Fibroblast of skin of left quadriceps (primary cell): ENCODE measurements around the gene TAAR8.
"Not testable (repeated sequence)": the region's sequence is repeated elsewhere in the genome, so short reads cannot be mapped to it uniquely, and the experiment has no call there.

Experiments
- DNase-seq, 2 experiments: peaks; one replicate each; pipeline ENCODE4 v3.0.0-alpha.2; 2013; ENCODE audit warnings: low read depth in 2 of 2

Gene TAAR8

DNA sequence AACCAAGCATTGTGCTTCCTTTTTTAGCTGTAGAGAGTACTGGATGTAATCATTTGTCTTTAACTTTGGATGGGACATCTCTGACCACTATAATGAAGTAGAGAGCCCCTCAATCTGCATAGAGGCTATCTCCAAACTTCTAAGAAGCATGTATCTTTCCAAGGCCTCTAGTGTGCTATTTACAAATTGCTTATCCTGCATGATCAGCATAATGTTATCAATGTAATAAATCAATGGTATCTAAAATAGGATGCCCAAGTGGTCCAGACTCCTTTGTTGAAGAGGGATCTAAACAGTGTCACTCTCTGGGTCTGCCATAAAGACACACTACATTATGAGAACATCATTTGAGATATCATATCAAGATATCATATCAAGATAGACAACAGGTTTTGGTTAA lies 7.6 kb upstream of the TAAR8 start:
- DNase-seq: no peak

DNA sequence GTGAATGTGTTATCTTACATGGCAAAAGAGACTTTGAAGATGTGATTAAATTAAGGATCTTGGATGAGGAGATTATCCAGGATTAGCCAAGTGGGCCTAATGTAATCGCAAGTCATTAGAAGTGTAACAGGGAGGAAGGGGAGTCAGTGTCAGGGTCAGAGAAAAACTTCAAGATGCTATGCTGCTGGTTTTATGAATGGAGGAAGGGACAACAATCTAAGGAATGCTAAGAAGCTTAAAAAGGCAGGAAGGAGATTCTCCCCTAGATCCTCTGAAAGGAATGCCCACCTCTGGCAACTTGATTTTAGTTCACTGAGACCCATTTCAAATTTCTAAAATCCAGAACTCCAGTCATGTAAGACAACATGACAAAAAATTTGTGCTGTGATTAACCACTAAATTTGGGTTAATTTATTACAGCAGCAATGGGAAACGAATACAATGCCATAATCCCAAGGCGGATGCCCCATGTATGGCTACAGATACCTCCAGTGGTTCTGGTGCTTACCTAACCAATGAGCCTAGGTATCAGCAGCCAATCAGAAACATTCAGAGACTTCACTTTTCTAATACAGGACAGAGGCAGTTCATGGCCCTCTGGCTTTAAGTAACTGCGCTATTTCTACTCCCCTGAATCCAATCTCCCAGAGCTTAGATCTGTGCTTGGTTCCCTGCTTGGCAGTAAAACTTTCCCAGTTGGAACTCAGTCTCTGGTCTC lies 3.6 kb upstream of the TAAR8 start:
- no peak for DNase-seq

DNA sequence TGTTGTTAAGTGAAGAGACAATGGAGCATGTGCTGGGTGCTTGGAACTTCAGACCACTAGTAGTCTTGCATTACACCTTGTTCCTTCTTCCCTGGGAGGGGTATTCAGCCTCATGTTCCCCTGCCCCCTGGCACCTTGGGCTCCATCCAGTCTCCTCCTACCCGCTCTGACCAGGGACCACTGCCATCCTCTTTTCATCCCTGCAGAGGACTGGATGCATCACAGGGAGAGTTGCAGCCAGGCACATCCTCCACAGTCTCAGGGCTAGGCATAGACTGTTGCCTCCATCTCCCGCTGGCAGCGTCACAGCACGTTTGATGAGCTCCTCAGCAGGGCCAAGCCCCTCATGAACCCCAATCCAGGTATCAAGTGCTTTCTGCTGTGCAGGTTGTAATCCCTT lies 1.3 kb upstream of the TAAR8 start:
- DNase-seq: no peak

DNA sequence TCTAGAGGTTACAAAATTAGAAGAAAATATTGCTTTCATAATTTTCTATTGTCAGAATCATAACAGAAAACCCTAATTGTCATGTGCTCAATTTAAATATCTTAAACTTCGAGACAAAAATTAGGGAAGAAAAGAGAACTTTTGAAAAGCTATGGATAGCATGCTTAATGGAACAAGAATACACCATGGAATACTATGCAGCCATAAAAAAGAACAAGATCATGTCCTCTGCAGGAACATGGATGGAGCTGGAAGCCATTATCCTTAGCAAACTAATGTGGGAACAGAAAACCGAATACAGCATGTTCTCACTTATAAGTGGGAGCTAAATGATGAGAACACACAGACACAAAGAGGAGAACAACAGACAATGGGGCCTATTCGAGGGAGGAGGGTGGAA lies 7.6 kb downstream of the TAAR8 start:
- DNase-seq: not testable (repeated sequence)

DNA sequence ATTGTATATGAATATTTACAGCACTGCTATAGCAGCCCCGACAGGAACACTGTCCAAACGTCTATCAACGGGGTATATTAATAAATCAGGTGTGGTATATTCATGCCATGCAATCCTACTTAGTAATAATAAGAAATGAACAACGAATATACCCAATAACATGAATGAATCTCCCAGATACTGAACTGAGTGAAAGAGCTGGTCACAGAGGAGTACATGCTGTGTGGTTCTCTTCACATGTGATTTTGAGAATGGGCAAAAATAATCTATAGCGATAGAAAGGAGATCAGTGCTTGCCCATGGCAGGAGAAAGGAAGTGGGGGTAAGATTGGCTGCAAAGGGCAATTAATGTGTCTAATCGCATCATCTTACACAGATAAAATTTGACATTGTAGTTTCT lies 13.9 kb downstream of the TAAR8 start:
- no peak for DNase-seq

DNA sequence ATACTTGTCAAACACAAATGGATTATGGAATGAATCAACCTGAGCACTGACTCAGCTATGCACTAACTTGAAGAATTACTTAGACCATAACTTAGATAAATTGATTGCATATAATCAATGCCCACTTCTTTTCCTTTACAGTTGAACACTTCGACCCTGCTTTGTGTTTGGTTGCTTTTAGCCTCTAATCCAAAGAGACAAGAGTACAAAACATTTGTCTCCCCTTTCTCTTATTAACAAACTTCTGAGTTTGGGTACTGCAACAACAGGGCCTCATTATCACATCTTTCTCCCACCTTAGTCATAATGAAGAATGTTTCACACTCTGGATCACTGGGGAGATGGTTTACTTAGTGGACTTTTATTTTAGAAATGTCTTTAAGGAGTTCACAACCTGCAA lies 15.1 kb downstream of the TAAR8 start:
- no peak for DNase-seq

DNA sequence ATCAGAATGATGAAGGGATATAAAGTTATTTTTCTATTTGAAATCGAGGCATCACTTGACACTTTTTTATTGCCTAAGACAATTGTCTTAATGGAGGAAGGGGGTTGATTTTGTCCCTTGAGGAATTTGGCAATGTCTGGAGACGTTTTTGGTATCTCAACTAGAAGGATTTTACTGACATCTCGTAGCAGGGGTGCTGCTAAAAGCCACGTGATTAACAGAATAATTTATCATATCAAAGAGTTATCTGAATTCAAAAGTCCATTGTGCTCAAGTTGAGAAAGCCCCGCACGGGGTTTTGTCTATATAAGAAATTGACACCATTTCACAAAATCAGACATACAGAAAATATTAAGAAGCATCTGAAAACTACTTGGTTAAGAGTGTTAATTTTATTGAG lies 16.1 kb downstream of the TAAR8 start:
- no peak for DNase-seq

DNA sequence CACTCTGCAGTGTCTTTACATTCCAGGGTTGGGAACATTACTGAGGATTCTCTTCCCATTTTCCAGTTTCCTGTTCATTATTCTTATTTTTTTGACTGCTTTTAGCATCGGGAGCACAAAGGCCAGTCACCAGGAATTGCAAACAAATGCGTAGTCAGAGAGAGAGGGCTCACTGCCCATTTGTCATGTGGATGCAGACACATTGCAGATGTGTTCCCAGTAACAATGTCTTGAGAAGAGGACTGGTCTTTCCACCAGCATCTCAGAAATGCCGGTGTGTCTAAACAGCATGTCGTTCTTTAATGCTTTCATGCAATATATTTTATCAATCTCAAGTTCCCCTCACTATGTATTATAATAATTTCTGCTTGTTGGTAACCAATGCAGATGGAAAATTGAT lies 16.7 kb downstream of the TAAR8 start:
- DNase-seq: no peak

DNA sequence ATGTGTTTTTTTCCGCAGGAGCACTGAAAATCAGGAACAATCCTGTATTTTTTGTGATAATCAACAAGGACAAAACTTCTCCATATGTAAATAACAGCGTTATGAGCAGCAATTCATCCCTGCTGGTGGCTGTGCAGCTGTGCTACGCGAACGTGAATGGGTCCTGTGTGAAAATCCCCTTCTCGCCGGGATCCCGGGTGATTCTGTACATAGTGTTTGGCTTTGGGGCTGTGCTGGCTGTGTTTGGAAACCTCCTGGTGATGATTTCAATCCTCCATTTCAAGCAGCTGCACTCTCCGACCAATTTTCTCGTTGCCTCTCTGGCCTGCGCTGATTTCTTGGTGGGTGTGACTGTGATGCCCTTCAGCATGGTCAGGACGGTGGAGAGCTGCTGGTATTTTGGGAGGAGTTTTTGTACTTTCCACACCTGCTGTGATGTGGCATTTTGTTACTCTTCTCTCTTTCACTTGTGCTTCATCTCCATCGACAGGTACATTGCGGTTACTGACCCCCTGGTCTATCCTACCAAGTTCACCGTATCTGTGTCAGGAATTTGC lies 17.8 kb downstream of the TAAR8 start, which contains the start of gene TAAR6:
TAAR6 (plus strand) TSS at position 102 of the 557 bp plus-strand sequence; CDS start at position 102, 0 bp downstream.
- no peak for DNase-seq

DNA sequence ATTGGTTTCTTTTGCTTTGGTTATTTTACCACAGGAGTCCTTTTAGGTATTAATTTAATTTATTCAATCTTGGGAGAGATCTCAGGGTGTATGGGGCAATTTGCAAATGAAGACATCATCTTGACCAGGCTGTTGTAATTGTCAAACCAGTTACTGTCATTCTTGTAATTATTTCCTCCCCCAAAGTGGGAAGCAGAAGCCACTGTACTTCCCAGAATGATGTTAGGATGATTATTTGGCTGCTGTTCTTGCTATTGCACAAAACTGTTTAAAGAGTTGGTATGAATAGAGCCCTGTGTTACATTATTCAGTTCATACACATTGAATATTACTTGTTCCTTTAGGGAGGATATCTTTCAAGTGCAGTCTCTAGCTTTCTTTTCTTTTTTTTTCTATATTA lies 19.3 kb downstream of the TAAR8 start:
- DNase-seq: no peak

DNA sequence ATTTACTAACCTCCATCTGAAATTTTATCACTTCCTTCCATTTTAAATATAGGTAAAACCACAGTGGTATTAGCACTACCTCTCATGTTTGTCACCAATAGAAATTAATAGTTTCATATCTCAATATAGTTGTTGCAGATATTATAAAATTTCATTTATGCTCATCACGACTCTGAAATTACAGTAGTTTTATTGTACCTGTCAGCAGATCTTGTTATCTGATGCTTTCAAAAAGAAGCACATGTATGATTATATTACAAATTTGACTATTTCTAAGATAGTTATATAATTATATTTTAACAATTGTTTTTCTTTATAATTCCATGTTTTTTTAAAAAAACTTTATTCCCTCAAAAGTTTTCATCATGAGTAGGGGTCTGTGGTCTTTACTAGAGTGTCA lies 32.2 kb downstream of the TAAR8 start:
- no peak for DNase-seq

DNA sequence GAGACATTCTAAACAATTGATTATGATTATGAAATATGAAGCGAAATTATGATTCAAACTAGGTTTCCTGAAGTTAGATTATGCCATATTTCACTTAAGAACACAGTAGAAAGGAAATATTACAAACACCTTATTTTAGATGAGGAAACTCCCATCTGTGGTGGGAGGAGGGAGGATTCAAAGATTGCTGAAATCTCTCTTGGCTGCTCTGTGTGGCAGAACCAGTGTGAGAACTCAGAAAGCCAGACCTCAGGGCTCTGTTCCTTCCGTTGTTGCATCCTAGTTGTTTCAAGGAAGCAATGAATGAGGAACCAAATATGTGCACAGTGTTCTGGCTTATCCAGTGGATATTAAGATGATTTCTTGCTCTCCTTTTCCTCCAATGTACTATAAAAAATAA lies 35.0 kb downstream of the TAAR8 start:
- DNase-seq: no peak

DNA sequence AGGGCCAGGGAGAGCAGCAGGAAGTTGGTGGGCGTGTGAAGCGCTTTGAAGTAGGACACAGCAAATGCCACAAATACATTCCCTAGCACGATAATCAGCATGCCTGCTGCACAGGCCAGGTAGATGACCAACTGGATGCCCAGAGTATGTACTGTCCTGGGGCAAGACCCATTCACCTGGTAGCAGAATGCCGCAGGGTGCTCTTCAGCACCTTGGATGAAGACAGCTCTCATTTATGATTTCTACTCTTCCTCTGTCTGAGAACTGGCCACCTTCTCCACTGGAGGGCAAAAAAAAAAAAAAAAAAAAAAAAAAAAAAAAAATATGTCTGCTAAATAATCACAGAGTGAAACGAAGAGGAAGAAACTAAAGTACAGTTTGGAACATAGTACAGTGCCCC lies 37.0 kb downstream of the TAAR8 start, which contains the start of gene TAAR5:
TAAR5 (minus strand) TSS at position 288 of the 400 bp plus-strand sequence; CDS start at position 233, 55 bp downstream.
- DNase-seq: no peak

DNA sequence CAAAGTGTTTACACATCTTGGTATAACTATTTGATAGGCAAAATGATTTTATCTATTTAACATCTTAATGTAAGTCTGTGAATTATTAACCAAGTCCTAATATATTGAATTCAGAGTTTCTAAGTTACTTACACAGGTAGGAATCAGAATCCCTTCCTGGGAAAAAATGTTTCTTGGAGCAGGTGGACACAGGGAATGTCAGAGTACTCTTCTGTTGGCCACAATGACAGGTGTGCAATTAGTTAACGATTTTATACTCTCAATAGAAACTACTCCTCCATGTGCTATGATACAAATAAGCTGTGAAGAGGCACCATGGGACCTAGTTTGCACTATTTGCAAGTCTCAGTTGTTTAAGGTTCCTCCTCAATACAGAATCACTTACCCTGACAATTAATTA lies 37.9 kb downstream of the TAAR8 start:
- DNase-seq: no peak

DNA sequence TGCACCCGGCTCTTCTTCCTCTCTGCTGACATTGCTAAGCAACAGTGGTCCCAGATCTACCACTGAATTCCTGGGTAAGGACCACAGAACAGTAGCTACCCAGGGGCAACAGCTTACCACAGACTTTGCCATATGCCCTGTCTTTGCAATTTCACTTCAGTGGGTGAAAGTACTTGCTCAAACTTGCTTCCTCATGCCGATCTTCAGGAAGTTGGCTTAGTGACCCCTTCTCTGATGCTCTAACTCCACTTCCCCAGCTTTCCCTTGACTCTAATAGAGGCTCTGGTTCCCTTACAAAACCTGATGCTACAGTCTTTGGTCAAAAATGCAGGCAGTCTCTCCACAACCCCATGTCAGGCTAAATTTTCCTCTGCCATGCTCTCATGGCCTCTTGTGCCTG lies 40.4 kb downstream of the TAAR8 start:
- no peak for DNase-seq

DNA sequence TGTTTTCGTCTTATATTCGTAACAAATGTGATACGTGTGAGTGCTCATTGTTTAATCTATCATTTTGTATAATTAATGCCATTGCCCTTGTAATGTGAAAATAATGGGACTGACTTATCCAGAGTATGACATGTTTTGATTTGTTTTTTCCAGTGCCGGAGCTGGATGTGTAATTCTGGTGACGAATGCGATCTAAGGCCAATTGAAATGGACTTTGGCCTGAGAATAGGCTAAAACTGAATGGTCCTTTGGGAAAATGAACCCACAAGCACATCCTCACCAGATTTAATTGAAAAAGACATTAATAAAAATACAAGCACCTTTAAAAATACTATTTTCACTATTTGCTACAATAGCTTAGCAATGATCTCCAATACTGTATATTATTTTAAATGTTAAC lies 43.7 kb downstream of the TAAR8 start:
- DNase-seq: no peak

DNA sequence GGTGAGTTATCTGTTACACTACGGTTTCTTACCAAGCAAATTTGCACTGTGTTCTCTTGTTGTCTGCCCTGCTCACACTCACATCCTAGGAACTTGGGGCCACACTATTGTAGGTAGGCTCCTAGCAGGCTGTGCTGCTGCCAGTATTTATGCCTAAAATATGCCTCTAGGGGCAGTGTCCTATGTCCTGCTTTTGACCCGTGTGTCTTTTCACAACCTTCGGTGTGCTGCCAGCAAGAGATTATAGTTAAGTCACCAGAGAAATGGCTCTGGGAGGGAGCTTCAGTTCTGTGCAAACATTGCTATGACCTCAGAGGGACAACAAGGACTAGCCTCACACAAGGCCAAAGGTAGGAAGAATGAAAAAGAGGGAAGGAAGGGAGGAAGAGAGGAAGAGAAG lies 46.0 kb downstream of the TAAR8 start:
- no peak for DNase-seq

DNA sequence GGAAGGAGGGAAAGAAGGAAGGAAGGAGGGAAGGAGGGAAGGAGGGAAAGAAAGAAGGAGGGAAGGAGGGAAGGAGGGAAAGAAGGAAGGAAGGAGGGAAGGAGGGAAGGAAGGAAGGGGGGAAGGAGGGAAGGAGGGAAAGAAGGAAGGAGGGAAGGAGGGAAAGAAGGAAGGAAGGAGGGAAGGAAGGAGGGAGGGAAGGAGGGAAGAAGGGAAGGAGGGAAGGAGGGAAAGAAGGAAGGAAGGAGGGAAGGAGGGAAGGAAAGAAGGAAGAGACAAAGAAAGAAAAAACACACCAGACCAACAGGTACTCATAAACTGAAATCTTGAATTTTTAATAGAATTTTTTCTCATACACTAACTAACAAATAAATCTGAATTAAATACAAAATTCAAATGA lies 48.4 kb downstream of the TAAR8 start:
- DNase-seq: not testable (repeated sequence)
